Anterior cingulate cortex (tissue), 58 donors: ENCODE data around the gene RPS27A.
A peak's percentile ranks its signal among the peaks of the same experiment; 100 is the strongest.
"Not testable (repeated sequence)": the region's sequence is repeated elsewhere in the genome, so short reads cannot be mapped to it uniquely, and the experiment has no call there.

Experiments
- DNase-seq, 58 donors: peaks; one replicate each; lab custom pipeline; 2025; lab: John Stamatoyannopoulos, UW

The RPS27A gene

DNA sequence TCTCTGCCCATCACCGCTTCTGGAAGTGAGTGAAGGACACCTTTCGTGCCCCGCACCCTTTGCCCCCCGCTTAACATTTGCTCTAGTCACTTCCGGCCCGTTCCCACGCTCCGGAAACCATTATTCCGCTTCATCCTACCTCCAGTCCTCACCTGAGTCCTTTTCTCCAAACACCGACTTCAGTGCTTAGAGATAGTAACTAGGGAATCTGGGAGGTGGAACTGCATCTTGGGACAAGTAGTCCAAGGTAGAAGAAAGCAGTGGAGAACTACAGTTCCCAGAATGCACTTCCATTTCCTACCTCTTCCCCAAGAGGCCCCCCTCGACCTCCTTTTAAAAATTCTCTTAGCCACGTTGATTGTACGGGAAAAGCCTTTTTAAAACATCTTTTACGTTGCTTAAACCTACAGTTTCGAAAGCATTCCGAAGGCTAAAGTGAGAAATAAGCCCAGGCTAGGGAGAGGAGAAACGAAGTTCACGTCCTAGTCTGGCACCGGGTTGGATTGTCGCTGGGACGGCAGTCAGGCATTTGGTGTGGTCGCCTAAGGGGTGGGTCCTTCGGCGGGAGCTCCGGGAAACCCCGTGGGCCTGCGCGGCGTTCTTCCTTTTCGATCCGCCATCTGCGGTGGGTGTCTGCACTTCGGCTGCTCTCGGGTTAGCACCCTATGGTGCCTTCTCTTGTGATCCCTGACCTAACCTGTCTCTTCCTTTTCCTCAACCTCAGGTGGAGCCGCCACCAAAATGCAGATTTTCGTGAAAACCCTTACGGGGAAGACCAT, at the start of gene RPS27A, which contains the start of gene CLHC1:
Gene RPS27A, plus strand, starts transcription at position 605 of the 779 bp plus-strand sequence. Its CDS starts 137 bp downstream, at position 742.
Gene CLHC1, minus strand, starts transcription at position 210 of the 779 bp plus-strand sequence. CDS start 9,882 bp downstream, outside the sequence.
- DNase-seq, result peak; percentile 35 to 93 (median 84)

DNA sequence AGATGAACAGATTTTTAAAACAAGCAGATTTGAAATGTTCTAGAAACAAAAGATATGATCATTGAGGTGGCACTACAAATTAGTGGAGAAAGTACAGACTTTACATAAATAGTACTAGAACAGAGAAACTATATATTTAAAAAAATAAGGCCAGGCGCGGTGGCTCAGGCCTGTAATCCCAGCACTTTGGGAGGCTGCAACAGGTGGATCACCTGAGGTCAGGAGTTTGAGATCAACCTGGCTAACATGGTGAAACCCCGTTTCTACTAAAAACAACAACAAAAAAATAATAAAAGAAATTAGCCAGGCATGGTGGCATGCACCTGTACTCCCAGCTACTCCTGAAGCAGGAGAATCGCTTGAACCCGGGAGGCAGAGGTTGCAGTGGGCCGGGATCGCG, 45.7 kb upstream of the RPS27A start:
- DNase-seq, result not testable (repeated sequence)

DNA sequence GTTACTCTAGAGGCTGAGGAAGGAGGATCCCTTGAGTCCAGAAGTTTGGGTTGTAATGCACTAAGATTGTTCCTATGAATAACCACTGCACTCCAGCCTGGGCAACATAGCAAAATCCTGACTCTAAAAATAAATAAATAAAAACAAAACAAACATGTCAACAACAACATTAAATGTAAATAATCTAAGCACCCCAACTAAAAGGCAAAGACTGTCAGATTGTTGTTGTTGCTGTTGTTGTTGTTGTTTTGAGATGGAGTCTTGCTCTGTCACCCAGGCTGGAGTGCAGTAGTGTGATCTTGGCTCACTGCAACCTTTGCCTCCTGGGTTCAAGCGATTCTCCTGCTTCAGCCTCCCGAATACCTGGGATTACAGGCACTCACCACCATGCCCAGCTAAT, 40.6 kb upstream of the RPS27A start:
- DNase-seq, result not testable (repeated sequence)

DNA sequence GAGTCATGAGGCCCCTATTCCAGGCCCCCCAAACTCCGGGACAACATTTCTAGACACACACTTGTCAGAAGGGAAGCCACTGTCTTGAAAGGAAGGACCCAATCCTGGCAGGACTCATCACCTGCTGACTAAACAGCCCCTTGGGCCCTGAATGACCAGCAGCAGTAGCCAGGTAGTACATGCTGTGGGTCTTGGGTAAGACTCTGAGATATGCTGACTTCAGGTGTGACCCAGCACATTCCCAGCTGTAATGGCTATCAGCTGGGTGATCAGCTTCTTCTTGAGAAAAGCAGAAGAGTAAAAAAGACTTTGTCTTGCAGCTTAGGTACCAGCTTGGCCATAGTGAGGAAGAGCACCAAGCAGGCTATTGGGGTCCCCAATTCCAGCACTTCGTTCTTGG, 36.0 kb upstream of the RPS27A start:
- no peak for DNase-seq

DNA sequence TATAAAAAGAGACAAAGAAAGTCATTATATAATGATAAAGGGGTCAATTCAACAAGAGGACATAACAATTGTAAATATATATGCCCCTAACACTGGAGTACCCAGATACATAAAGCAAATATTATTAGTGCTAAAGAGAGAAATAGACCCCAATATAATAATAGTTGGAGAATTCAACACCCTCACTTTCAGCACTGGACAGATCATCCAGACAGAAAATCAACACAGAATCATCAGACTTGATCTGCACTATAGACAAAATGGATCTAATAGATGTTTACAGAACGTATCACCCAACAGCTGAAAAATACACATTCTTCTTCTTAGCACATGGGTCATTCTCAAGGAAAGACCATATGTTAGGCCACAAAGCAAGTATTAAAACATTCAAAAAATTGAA, 32.1 kb upstream of the RPS27A start:
- DNase-seq, result no peak

DNA sequence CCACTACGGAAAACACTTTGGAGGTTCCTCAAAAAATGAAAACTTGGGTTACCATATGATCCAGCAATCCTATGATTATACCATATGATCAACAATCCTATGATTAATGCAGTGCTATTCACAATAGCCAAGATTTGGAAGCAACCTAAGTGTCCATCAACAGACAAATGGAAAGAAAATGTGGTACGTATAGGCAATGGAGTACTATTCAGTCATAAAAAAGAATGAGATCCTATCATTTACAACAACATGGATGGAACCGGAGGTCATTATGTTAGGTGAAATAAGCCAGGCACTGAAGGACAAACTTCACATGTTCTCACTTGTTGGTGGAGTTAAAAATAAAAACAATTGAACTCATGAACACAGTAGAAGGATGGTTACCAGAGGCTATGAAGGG, 28.0 kb upstream of the RPS27A start:
- DNase-seq, result no peak

DNA sequence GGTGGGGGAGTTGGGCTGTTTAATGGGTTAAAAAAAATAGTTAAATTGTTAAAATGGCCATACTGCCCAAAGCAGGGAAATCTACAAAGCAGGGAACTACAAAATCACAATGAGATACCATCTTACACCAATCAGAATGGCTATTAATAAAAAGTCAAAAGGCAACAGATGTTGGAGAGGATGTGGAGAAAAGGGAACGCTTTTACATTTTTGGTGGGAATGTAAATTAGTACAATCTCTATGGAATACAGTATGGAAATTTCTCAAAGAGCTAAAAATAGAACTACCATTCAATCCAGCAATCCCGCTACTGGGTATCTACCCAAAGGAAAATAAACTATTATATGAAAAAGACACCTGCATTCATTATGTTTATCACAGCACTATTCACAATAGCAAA, 27.5 kb upstream of the RPS27A start:
- DNase-seq, result no peak

DNA sequence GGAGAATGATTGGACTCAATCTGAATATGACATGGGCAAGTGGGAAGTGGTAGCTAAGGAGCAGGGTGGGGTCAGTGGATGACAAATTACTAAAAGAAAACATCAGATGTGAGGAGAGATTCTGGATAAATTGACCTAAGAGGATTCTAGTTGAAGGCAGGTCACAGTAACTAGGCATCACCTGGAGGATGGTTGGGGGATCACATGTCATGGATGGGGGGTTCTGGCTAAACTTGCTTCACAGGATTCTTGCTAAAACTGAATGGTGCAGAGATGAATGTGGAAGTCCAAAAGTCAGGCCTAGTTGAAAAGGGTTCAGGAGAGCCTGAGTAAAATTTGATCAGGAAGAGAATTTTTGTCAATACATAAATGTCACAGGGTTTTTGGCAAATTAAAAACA, 18.7 kb upstream of the RPS27A start:
- no peak for DNase-seq

DNA sequence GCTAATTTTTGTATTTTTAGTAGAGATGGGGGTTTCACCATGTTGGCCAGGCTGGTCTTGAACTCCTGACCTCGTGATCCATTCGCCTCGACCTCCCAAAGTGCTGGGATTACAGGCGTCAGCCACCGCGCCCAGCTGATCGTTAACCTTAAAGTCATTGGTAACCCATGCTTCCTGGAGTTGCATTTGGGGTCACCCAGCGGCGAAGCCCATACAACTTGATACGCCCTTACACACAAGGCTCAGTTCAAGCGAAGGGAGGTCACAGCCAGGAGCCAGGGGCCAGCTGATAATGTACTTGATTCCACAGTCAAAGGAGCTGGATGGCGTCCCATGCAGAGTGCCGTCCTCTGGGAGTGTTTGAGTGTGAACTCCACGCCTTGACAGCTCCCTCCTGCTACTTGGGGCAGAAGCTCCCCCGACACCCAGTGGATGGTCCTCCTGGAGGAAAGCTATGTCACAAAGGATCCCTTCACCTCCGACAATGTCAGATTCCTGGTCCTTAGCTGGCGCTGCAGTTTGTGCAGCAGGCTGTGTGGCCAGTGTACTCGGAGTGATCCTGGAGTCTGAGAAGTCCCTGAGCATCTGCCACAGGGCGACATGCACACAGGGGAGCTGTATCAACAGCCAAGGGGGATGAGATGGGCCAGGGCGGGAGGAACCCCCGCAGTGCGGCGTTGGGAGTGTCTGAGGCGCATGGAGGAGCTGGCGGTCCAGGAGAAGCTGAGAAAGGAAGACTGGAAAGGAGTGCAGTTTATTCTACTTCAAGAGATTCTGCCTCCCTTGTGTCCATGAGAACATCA, 8.3 kb upstream of the RPS27A start:
- peak in 1 of 58 donors; percentile 40 for DNase-seq

DNA sequence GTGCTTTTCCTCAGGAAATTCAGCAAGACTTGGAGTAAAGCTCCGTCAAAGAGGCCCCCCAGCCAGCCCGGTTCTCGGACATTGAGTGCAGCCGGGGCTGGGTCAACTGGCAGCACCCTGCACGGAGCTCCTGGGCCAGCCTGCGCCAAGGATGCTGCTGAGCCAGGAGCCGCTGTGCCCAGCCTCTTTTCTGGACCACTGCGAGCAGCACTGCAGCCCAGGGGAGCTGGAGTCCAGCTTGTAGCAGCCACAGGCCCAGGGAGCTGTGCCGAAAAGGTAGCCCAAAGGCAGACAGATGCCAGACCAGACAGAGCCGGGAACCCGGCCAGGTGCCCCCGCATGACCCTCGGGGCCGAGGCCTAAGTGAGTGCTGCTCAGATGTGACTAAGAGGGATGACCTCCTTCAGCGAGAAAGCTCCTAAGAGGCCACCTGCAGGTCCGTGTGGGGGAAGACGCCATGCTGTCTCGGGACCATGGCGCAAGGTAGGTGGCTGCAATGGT, 7.7 kb upstream of the RPS27A start:
- DNase-seq, result peak in 4 of 58 donors; percentile 3 to 40 (median 14)

DNA sequence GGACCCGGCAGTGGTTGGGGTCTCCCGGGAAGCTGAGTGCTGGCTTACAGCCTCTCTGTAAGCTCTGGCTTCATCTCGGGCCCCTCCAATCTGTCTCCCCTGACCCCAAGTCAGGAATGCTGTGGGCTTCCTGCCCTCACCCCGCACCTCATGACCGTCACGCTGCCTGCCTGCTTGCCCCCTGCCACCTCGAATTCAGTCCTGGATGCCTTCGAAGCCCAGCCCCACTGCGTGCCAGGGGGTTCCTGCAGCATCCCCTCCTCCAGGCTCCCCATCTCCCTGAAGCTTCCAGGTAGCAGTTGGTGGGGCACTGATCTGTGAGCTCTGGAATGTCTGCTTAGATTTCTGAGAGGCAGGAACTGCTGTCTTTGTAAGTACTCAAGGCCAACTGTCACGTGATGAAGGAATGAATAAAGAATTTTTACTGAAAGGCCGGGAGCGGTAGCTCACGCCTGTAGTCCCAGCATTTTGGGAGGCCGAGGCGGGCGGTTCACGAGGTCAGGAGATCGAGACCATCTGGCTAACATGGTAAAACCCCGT, 6.9 kb upstream of the RPS27A start:
- DNase-seq, result no peak

DNA sequence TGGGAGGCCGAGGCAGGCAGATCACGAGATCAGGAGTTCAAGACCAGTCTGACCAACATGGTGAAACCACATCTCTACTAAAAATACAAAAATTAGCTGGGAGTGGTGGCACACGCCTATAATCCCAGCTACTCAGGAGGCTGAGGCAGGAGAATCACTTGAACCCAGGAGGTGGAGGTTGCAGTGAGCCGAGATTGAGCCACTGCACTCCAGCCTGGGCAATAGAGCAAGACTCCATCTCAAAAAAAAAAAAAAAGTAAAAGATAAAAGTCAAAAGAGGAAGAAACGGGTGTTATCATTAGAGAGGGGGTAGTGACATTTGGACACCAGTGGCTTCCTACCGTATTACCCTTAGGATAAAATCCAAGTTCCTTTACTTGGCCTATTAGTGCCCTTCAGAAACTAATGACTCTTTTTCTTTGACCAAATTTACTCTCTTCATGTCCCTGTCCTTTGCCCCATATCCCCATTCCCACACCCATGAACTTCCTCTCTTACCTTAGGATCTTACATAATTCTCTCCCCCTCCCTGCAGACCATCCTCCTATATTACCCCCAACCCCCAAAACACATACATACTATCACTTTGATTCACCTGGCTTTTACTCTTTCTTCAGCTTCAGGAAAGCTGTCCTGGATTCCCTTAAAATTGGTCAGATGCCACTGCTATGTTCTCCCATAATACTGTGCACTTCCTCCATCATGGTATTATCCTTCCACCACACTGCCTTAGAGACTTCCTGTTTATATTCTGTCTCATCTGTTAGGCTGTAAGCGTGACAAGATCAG, 4.9 kb upstream of the RPS27A start:
- peak in 1 of 58 donors; percentile 1 for DNase-seq

DNA sequence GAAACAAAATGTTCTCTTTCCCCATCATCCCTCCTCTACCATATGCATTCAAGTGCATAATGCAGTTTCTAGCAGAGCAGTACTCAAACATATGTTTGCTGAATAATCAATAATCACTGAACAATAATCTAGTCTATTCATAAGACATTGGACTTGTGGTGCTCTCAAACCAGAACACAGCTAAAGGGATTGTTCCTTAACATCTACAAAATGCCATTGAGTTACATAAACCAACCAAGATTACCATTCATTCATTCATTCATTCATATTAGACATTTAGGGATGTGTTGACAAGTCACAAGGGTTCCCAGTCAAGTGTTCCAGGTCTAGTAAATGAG, 4.3 kb upstream of the RPS27A start:
- DNase-seq, result no peak

DNA sequence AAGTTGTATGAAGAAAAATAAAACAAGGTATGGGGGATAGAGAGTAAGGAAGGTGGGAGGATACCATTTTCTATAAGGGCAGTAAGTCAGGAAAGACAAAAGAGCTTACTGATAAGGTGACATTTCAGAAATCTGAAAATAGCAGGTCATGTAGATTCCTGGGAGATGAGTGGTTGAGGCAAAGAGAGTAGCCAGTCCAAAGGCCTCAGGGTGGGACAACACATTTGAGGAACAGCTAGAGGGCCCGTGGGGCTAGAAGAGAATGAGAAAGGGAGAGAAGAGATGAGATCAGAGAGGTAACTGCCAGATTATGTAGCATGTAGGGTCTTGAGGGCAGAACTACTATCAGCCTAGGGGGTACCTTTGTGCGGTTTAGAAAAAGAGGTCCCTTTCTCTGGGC, 3.3 kb upstream of the RPS27A start:
- DNase-seq, result no peak

DNA sequence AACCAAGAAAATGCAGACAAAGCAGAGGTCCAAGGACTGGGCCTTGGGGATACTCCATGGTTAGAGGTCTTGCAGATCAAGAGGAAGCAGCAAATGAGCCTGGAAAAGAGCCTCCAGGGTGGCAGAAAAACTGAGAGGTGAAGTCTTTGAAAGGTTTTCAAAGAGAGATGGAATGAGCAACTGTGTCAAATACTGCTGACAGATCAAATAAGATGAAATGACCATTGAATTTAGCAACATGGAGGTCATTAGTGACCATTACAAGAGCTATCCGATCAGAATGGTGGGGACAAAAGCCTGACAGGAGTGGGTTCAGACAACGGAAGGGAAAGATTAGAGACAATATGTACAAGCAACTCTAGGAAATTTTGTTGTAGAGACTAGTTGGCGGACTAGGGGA, 1.9 kb upstream of the RPS27A start:
- DNase-seq, result no peak

DNA sequence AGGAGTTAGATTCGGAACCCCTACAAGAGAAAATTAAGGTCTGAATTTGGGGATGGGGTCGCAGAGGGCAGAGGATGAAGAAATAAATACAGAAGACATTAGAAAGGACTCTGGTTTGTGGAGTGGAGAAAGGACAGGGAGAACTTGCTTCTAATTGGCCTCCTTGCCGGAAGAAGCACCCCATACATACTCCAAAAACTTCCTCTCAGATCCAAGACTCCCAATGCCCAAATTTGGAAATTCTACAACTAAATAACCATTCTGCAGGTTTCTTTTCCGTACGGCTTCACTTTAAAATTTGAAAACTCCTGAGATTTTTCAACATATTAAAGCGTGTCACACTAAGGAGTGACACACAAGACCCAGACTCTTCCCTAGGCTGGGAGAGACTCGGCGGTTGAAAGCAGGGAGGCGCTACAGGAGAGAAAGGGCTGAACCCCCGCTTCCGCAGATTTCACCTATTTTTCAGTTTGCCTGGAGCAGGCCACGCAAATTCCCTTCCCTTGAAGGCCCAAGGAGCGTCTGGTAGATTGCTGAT, 873 bp upstream of the RPS27A start:
- no peak for DNase-seq

DNA sequence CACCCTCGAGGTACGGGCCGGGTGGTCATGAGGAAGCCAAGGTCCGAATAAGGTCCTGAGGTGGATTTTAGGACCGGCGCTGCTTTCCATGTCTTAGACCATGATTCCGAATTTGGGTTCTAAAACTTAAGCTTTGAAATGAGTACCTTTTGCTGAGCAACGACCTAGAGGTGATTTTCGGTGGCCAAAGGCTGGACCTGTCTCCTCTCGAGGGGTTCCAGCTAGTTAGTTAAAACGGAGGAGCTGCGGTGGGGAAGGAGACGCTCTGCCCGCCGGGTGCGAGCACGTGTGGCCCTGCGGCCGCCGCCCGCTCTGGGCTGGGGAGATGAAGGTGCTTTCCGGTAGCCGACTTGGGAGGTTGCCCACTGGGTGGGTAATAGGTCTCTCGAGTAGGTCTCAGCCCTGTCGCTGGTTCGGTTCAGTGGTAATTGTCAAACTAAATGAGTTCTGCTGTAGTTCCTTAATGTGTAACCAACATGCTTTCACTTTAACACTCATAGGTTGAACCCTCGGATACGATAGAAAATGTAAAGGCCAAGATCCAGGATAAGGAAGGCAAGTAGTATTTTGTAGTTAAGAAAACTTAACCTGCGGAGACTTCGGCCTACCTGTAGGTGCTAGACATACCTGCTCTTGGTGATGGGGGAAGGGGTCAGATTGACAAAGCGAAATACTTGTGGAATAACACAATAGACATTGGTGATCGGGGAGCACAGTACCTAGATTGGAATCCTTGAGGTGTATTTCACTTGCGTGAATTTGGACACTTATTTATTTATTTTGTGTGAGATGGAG, 572 bp downstream of the RPS27A start:
- DNase-seq, result peak in 5 of 58 donors; percentile 10 to 22 (median 13)

DNA sequence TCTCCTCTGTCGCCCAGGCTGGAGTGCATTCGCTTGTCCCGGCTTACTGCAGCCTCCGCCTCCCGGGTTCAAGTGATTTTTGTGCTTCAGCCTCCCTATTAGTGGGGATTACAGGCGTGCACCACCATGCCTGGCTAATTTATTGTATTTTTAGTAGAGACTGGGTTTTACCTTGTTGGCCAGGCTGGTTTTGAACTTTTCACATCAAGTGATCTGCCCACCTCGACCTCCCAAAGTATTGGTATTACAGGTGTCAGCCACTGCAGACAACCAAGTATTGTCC, 1.1 kb downstream of the RPS27A start:
- DNase-seq, result no peak

DNA sequence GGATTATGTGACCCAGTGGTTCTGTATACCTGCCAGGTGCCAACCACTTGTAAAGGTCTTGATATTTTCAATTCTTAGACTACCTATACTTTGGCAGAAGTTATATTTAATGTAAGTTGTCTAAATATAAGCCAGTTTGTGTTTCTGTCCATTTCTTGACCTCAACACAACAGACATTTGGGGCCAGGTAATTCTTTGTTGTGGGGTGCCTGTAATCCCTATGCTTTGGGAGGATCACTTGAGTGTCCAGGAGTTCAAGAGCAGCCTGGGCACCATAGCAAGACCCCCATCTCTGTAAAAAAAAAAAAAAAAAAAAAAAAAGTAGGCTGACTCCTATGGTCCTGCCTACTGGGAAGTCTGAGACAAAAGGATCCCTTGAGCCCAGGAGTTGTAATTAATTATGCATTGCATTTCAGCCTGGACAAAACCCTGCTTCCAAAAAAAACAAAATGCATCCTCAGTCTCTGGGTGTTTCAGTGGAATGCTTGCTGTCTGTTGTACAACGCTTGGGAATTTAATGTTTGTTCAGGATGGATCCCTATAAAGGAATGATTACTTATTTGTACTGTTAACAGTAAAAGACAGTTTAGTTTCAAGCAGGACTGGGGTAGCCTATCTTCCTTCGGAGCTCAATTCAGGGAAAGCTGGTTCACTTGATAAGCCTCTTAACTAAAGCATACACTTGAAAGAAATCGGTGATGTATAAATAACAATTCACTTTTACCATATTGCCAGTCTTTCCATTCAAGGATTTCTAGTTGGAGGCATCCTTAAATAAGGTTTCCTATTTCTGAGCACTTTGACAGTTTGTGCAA, 3.4 kb downstream of the RPS27A start:
- no peak for DNase-seq
